NCI-H146 treated with DMSO at 0.1 percent for 48 hours (cell line): ENCODE data around the gene TFPI.
"Not testable (repeated sequence)": the region's sequence is repeated elsewhere in the genome, so short reads cannot be mapped to it uniquely, and the experiment has no call there.

Experiments
- DNase-seq: peaks from one replicate; lab custom pipeline; 2025; ENCODE audit not compliant: unreplicated experiment; lab: John Stamatoyannopoulos, UW

Gene TFPI

GRCh38 chr2:187554011-187554703 is at the start of gene TFPI:
TFPI (minus strand) TSS chr2:187554435; CDS start chr2:187503768, 50,667 bp downstream.
- no peak for DNase-seq

GRCh38 chr2:187594801-187595200 is 40.6 kb upstream of the TFPI start:
- DNase-seq: no peak

- no peak for DNase-seq
Measured at GRCh38 chr2:187593697-187594096, 39.5 kb upstream of the TFPI start.

- DNase-seq: no peak
Measured at GRCh38 chr2:187593098-187593497, 38.9 kb upstream of the TFPI start.

- DNase-seq: no peak
Measured at GRCh38 chr2:187590175-187590574, 35.9 kb upstream of the TFPI start.

- no peak for DNase-seq
Measured at GRCh38 chr2:187586011-187586641, 31.9 kb upstream of the TFPI start.

- DNase-seq: peak; percentile 45
Measured at GRCh38 chr2:187581125-187581896, 27.1 kb upstream of the TFPI start.

GRCh38 chr2:187580462-187581124 is 26.4 kb upstream of the TFPI start:
- peak; percentile 29 for DNase-seq

GRCh38 chr2:187577310-187577709 is 23.1 kb upstream of the TFPI start:
- no peak for DNase-seq

- no peak for DNase-seq
Measured at GRCh38 chr2:187576906-187577305, 22.7 kb upstream of the TFPI start.

- no peak for DNase-seq
Measured at GRCh38 chr2:187575751-187576067, 21.5 kb upstream of the TFPI start.

- DNase-seq: no peak
Measured at GRCh38 chr2:187574969-187575750, 20.9 kb upstream of the TFPI start.

- DNase-seq: no peak
Measured at GRCh38 chr2:187573722-187574121, 19.5 kb upstream of the TFPI start.

- not testable (repeated sequence) for DNase-seq
Measured at GRCh38 chr2:187571996-187572395, 17.8 kb upstream of the TFPI start.

GRCh38 chr2:187569571-187569970 is 15.3 kb upstream of the TFPI start:
- no peak for DNase-seq

- no peak for DNase-seq
Measured at GRCh38 chr2:187569042-187569441, 14.8 kb upstream of the TFPI start.

- no peak for DNase-seq
Measured at GRCh38 chr2:187567126-187567525, 12.9 kb upstream of the TFPI start.

- DNase-seq: no peak
Measured at GRCh38 chr2:187566712-187567111, 12.5 kb upstream of the TFPI start.

GRCh38 chr2:187566266-187566665 is 12.0 kb upstream of the TFPI start:
- no peak for DNase-seq

- DNase-seq: not testable (repeated sequence)
Measured at GRCh38 chr2:187565618-187566017, 11.4 kb upstream of the TFPI start.

GRCh38 chr2:187556493-187556892 is 2.3 kb upstream of the TFPI start:
- not testable (repeated sequence) for DNase-seq
